Gastroesophageal sphincter (tissue), 4 donors: ENCODE measurements around the gene IGFLR1. TPM values are rescaled to one million over a fixed set of nuclear protein-coding genes. Genes with fewer than 3 reads are reported as not detected.
A peak's percentile ranks its signal among the peaks of the same experiment; 100 is the strongest.

Experiments used
- ATAC-seq: fragments of 150-250 bp; one replicate; pipeline ENCODE4 v1.9.1; 2016; ENCODE audit warnings: mild to moderate bottlenecking, moderate library complexity
- H3K27ac ChIP-seq, 4 donors: fragments of 200-600 bp; sonication (generic) in 3 of 4; 1 replicate in 3 of 4; 2 replicates in 1 of 4; pipeline ENCODE4 v1.5.1; 2016 to 2019
- H3K27me3 ChIP-seq: fragments of 200-600 bp; sonication (generic); one replicate; pipeline ENCODE4 v1.5.1; 2019
- H3K36me3 ChIP-seq, 2 donors: fragments of 200-600 bp; sonication (generic); one replicate each; pipeline ENCODE4 v1.5.1; 2019; ENCODE audit warnings: control low read depth in 1 of 2
- H3K4me1 ChIP-seq, 3 donors: fragments of 200-600 bp; sonication (generic); 1 replicate in 2 of 3; 2 replicates in 1 of 3; pipeline ENCODE4 v1.5.1; 2016 to 2019; ENCODE audit warnings: control low read depth in 2 of 3
- H3K4me3 ChIP-seq, 2 donors: fragments of 200-600 bp; sonication (generic); one replicate each; pipeline ENCODE4 v1.5.1; 2019; ENCODE audit warnings: mild to moderate bottlenecking in 1 of 2, moderate library complexity in 1 of 2
- H3K9me3 ChIP-seq, 3 donors: fragments of 200-600 bp; sonication (generic); one replicate each; pipeline ENCODE4 v1.5.1; 2017 to 2019; ENCODE audit warnings: control low read depth in 2 of 3
- EP300 ChIP-seq: sonication (generic); formaldehyde crosslinking; IDR thresholded peaks from one replicate; pipeline ENCODE4 v1.6.1; 2017; ENCODE audit warnings: antibody characterized with exemption, mild to moderate bottlenecking
- POLR2A ChIP-seq, 2 donors: fragments of 450-650 bp; IDR thresholded peaks; one replicate each; pipeline ENCODE4 v1.6.1; 2017; ENCODE audit warnings: antibody characterized with exemption in 2 of 2, mild to moderate bottlenecking in 2 of 2, moderate library complexity in 1 of 2
- POLR2AphosphoS5 ChIP-seq: sonication (generic); formaldehyde crosslinking; IDR thresholded peaks from one replicate; pipeline ENCODE4 v1.6.1; 2017; ENCODE audit warnings: antibody characterized with exemption
- WGBS, 2 donors: methylation state at CpG; one replicate each; pipeline ENCODE4 v1.1.5; 2018; ENCODE audit warnings: low coverage in 1 of 2; 5-methylcytosine and 5-hydroxymethylcytosine counted together
- total RNA-seq, 4 donors: library from RNA; depleted of rRNA; stranded (reverse); fragments of >200 nt; gene quantifications; one replicate each; pipeline ENCODE4 v1.1.0, GENCODE V29; 2016
- TF ChIP-seq, protein P1 (sequence below), 4 experiments: fragments of 200-600 bp in 2 of 4; fragments of 450-650 bp in 2 of 4; sonication (generic) in 1 of 4; IDR thresholded peaks; one replicate each; pipeline ENCODE4 v1.5.1; 2017 to 2019; ENCODE audit warnings: antibody characterized with exemption in 4 of 4, mild to moderate bottlenecking in 2 of 4, moderate library complexity in 2 of 4

Gene IGFLR1
- total RNA-seq, 4 donors from 2014 or later: 4.6 to 14.3 (median 6.7) TPM

GRCh38 chr19:35750167-35750566 lies 7.9 kb upstream of the IGFLR1 start:
- no peaks in the 10 kb centered on the region for H3K9me3 ChIP-seq
- WGBS, 2 donors: 84 to 100% methylated on average over 1 to 2 of the region's 5 CpGs
- H3K27me3 ChIP-seq: no peaks in the 10 kb centered on the region
- H3K27ac ChIP-seq: peak overlapping the region in 2 of 4 donors; percentile 87
- peaks cover 0 to 68% (median 28%) of the 10 kb centered on the region in 3 donors for H3K4me1 ChIP-seq
- no peak for ATAC-seq
- no peak for TF ChIP-seq POLR2A (IDR thresholded peaks at IDR 0.05)
- no peak for TF ChIP-seq POLR2AphosphoS5
- TF ChIP-seq EP300: no peak
- TF ChIP-seq, protein P1, sequence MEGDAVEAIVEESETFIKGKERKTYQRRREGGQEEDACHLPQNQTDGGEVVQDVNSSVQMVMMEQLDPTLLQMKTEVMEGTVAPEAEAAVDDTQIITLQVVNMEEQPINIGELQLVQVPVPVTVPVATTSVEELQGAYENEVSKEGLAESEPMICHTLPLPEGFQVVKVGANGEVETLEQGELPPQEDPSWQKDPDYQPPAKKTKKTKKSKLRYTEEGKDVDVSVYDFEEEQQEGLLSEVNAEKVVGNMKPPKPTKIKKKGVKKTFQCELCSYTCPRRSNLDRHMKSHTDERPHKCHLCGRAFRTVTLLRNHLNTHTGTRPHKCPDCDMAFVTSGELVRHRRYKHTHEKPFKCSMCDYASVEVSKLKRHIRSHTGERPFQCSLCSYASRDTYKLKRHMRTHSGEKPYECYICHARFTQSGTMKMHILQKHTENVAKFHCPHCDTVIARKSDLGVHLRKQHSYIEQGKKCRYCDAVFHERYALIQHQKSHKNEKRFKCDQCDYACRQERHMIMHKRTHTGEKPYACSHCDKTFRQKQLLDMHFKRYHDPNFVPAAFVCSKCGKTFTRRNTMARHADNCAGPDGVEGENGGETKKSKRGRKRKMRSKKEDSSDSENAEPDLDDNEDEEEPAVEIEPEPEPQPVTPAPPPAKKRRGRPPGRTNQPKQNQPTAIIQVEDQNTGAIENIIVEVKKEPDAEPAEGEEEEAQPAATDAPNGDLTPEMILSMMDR (IDR thresholded peaks at IDR 0.05): no peak
- no peak overlapping the region for H3K4me3 ChIP-seq
- H3K36me3 ChIP-seq: peaks cover 0 to 43% of the 10 kb centered on the region in 2 donors

DNA sequence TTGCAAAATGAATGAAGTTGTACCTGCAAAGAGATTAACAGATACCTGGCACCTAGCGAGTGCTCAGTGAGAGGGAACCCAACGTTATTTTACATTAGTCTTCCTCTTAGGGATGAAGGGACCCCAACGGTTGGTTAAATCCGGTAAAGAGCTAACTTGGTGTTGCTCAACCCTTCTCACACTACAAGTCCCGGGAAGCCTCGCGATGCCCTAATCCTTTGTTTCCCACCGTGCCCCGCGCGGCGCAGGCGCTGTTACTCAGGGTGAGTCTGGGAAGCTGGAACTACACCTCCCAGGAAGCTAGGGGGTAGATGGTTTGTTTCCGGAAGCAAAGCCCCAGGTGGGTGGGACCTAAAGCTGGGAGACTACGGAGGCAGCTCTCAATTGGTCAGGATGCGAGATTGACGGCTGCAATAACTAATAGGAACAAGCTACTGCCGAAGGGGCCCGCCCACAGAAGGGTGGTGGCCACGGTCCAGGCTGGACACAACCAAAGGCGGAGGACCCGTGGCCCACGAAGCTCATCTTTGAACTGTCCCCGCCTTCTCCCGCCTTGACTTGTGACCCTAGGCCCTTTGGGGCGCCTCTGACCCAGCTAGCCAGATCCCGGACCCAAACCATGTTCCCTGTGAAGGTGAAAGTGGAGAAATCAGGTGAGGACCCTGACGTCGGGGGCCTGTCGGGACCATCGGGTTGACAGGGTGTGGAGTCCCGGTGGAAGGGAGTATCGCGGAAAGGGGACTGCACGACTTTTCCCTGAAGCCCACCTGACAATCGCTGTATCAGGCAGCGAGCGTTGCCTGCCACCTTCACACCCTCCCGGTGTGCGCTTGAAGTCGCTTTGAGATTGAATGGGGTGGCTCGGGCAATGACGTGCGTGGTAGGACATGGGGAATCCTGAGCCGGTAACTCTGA lies 6.1 kb upstream of the IGFLR1 start, which contains the start of gene LIN37:
Gene LIN37 (plus strand): TSS at position 471 of the 915 bp plus-strand sequence. CDS start 149 bp downstream, at position 620.
- peak within 1 kb of the TSS; percentile 79 to 81 for H3K4me3 ChIP-seq
- 2 to 3% methylated on average over 17 to 19 of the region's 45 CpGs for WGBS, 2 donors
- TF ChIP-seq POLR2AphosphoS5 (peak; percentile 93), POLR2A (IDR thresholded peaks at IDR 0.05) (peak; percentile 79 to 87), EP300 (no peak)
- TF ChIP-seq, protein P1 (IDR thresholded peaks at IDR 0.05): peak in 2 of 4 experiments; percentile 14 to 15
- peaks cover 0 to 61% (median 28%) of the 10 kb centered on the region in 3 donors for H3K4me1 ChIP-seq
- ATAC-seq: peak; percentile 93
- peaks cover 0 to 34% of the 10 kb centered on the region in 2 donors for H3K36me3 ChIP-seq
- peak within 1 kb of the TSS; percentile 70 to 87 (median 87) for H3K27ac ChIP-seq
- H3K27me3 ChIP-seq: no peaks in the 10 kb centered on the region
- H3K9me3 ChIP-seq: no peaks in the 10 kb centered on the region

- H3K27ac ChIP-seq: peak overlapping the region in 1 of 4 donors; percentile 100
- peak overlapping the region in 1 of 2 donors; percentile 86 for H3K4me3 ChIP-seq
- no peaks in the 10 kb centered on the region for H3K9me3 ChIP-seq
- H3K36me3 ChIP-seq: peaks cover 0 to 27% of the 10 kb centered on the region in 2 donors
- TF ChIP-seq, protein P1 (IDR thresholded peaks at IDR 0.05): no peak
- TF ChIP-seq EP300 (no peak), POLR2AphosphoS5 (no peak), POLR2A (IDR thresholded peaks at IDR 0.05) (no peak)
- no peaks in the 10 kb centered on the region for H3K27me3 ChIP-seq
- WGBS, 2 donors: 81% methylated on average over 4 of the region's 5 CpGs; no CpG with 5 or more reads in 1 of the 2 donors
- H3K4me1 ChIP-seq: peaks cover 0 to 73% (median 28%) of the 10 kb centered on the region in 3 donors
- ATAC-seq: no peak
Measured at GRCh38 chr19:35746531-35746930, 4.3 kb upstream of the IGFLR1 start.

- peak overlapping the region; percentile 76 to 86 for H3K4me3 ChIP-seq
- TF ChIP-seq EP300 (no peak), POLR2AphosphoS5 (no peak), POLR2A (IDR thresholded peaks at IDR 0.05) (no peak)
- TF ChIP-seq, protein P1 (IDR thresholded peaks at IDR 0.05): no peak
- no peak for ATAC-seq
- peaks cover 0 to 78% (median 31%) of the 10 kb centered on the region in 3 donors for H3K4me1 ChIP-seq
- peak overlapping the region; percentile 61 to 100 (median 94) for H3K27ac ChIP-seq
- H3K36me3 ChIP-seq: peaks cover 0 to 23% of the 10 kb centered on the region in 2 donors
- no peaks in the 10 kb centered on the region for H3K27me3 ChIP-seq
- 0 to 3% methylated on average over 2 to 3 of the region's 4 CpGs for WGBS, 2 donors
- no peaks in the 10 kb centered on the region for H3K9me3 ChIP-seq
Measured at GRCh38 chr19:35746087-35746462, 3.8 kb upstream of the IGFLR1 start.
